HFF-Myc (cell line): ENCODE data around the gene NACA2.
"Not testable (repeated sequence)": the region's sequence is repeated elsewhere in the genome, so short reads cannot be mapped to it uniquely, and the experiment has no call there.

Experiments
- DNase-seq: peaks from one replicate; pipeline ENCODE4 v3.0.0-alpha.2; 2011; ENCODE audit warnings: low read depth; ENCODE audit errors: extremely low read depth
- H3K4me3 ChIP-seq: replicated peaks from 2 replicates; pipeline ENCODE4 v1.5.1; 2011; ENCODE audit warnings: low read depth, mild to moderate bottlenecking, control low read depth, low read length
- CTCF ChIP-seq: IDR thresholded peaks from 2 replicates; pipeline ENCODE4 v1.5.1; 2012; ENCODE audit warnings: mild to moderate bottlenecking, low read depth, low read length, control low read depth; ENCODE audit errors: missing control alignments

The NACA2 gene

GRCh38 chr17:61574542-61575351 lies 16.3 kb downstream of the NACA2 start:
- peak; percentile 45 for TF ChIP-seq CTCF

GRCh38 chr17:61572547-61572946 lies 18.5 kb downstream of the NACA2 start:
- H3K4me3 ChIP-seq, DNase-seq: not testable (repeated sequence)

More at GRCh38 chr17:61574542-61575351, 16.3 kb downstream of the NACA2 start:
- no peak overlapping the region for H3K4me3 ChIP-seq
- peak; percentile 52 for DNase-seq

DNA sequence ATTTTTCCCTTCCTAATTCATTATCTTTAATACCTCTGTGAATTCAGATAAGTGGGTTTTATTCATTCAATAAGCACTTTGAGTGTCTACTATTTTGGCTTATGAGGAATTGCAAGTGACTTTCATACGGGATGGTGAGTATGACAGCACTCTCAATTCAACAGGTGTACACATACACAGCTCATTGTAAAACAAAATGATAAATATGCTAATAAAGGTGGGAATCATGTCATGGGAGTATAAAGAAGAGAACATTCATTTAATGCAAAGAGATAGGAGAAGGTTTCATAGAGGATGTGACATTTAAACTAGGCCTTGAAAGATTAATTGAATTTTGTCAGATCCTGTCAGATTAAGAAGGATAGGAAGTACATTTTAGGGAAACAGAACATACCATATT lies 19.4 kb downstream of the NACA2 start:
- no peak overlapping the region for H3K4me3 ChIP-seq
- no peak for TF ChIP-seq CTCF
- no peak for DNase-seq

DNA sequence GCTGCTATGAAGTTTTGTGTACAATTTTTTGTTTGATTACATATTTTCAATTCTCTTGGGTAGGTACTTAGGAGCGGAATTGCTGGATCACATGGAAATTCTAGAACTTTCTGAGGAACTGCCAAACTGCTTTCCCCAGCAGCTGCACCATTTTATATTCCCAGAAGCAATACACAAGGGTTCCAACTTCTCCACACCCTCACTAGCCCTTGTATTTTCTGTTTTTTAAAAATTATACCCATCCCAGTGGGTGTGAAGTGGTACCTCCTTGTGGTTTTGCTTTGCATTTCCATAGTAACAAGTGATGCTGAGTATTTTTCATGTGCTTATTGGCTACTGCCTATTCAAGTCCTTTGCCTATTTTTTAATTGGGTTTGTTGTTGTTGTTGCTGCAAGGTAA lies 20.9 kb downstream of the NACA2 start:
- H3K4me3 ChIP-seq: no peak overlapping the region
- no peak for DNase-seq
- TF ChIP-seq CTCF: no peak

GRCh38 chr17:61569525-61569924 lies 21.5 kb downstream of the NACA2 start:
- DNase-seq: not testable (repeated sequence)

GRCh38 chr17:61568219-61569072 lies 22.6 kb downstream of the NACA2 start:
- no peak for TF ChIP-seq CTCF
- DNase-seq: no peak
- no peak overlapping the region for H3K4me3 ChIP-seq

More at GRCh38 chr17:61569525-61569924, 21.5 kb downstream of the NACA2 start:
- H3K4me3 ChIP-seq: not testable (repeated sequence)

DNA sequence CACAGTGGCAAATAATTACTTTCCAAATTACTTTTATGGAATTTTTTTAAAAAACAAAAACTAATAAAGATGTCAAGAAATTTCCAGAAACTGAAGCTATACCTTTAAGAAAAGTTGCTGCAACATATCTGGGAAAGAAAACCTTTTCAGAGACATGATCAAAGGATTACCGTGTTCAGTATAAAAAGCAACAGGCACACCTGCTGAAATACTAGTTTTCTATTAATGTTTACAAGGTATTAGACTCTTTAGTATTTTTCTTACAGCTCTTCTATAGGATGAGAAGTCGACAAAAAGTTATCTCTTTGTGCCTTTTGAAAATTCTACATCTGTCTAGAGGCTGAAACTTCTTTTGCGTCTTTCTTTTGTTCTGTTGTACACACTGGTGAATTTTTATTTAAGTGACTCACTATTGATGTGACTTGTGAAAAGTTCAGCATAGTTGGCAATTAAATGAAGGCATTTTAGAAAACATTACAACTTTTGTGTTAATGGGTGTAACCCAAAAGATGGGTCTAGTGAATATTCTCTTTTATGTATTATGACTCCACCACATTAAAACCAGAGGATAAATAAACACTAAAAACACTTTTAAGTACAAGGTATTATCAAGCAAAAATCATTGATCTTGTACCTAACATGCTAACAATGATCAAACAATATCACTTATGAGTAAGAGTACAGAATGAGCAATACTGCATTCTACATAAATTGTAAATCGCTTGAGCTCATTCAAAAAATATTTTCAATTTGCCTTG lies 23.8 kb downstream of the NACA2 start:
- no peak for DNase-seq
- no peak overlapping the region for H3K4me3 ChIP-seq
- no peak for TF ChIP-seq CTCF

- not testable (repeated sequence) for H3K4me3 ChIP-seq, DNase-seq
Observed at GRCh38 chr17:61566448-61566847, 24.6 kb downstream of the NACA2 start.

DNA sequence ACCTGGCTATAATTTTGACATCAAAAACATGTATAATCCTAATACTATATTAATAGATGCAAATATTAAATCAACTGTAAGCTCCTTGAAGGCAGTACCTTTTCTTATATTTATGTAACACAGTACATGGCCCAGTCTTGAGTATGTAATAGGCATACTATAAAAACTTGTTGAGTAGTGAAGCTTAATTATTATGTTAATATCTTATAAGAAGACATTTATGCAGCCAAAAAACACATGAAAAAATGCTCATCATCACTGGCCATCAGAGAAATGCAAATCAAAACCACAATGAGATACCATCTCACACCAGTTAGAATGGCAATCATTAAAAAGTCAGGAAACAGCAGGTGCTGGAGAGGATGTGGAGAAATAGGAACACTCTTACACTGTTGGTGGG lies 25.2 kb downstream of the NACA2 start:
- DNase-seq: not testable (repeated sequence)

More for the DNA sequence above, 25.2 kb downstream of the NACA2 start:
- H3K4me3 ChIP-seq: not testable (repeated sequence)
